Stimulated activated CD4-positive, alpha-beta T cell treated with anti-CD3 and anti-CD28 coated beads, Interleukin-1b, Interleukin-23, amount 100 ng/mL, for 24 hours (primary cell): ENCODE results near the gene KCNT1.

Experiments used
- DNase-seq, 4 experiments: peaks; one replicate each; pipeline ENCODE4 v3.0.0-alpha.2; 2020; ENCODE audit warnings: low read depth in 4 of 4, low spot score in 1 of 4

KCNT1 gene

DNA sequence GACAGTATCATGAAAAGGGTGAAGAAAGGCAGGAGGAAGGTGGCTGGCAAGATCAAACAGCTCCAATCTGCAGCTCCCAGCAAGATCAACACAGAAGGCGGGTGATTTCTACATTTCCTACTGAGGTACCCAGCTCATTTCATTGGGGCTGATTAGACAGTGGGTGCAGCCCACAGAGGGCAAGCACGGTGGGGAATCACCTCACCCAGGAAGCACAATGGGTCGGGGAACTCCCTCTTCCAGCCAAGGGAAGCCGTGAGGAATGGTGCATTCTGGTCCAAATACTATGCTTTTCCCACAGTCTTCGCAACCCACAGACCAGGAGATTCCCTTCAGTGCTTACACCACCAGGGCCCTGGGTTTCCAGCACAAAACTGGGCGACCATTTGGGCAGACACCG is 138.6 kb downstream of the KCNT1 start:
- DNase-seq = no peak
